Measurements from ENCODE around the gene EDN2. TPM values are rescaled to one million over a fixed set of nuclear protein-coding genes. Genes with fewer than 3 reads are reported as not detected.

The EDN2 gene
- total RNA-seq, 1 donor from 2014 or later = not detected

GRCh38 chr1:41523071-41523470 lies 38.6 kb upstream of the EDN2 start:
- Mint-ChIP-seq H3K27me3 (ENCODE audit: unreplicated experiment) (peaks cover 4% of the 10 kb centered on the region), H3K9me3 (ENCODE audit: unreplicated experiment) (peaks cover 13% of the 10 kb centered on the region), H3K36me3 (ENCODE audit: unreplicated experiment) (peaks cover 7% of the 10 kb centered on the region), H3K4me1 (ENCODE audit: low read depth, unreplicated experiment) (no peaks in the 10 kb centered on the region), H3K27ac (ENCODE audit: unreplicated experiment) (no peak overlapping the region), H3K4me3 (ENCODE audit: unreplicated experiment) (no peak overlapping the region)
- no peak for TF ChIP-seq CTCF (IDR thresholded peaks at IDR 0.05; ENCODE audit: partially characterized antibody, unreplicated experiment)
- no peak for DNase-seq

- H3K9me3 Mint-ChIP-seq (ENCODE audit: unreplicated experiment) = peaks cover 12% of the 10 kb centered on the region
- DNase-seq = no peak
- no peak for TF ChIP-seq CTCF (IDR thresholded peaks at IDR 0.05; ENCODE audit: partially characterized antibody, unreplicated experiment)
- H3K4me3 Mint-ChIP-seq (ENCODE audit: unreplicated experiment) = no peak overlapping the region
- H3K4me1 Mint-ChIP-seq (ENCODE audit: low read depth, unreplicated experiment) = peaks cover 3% of the 10 kb centered on the region
- peaks cover 6% of the 10 kb centered on the region for H3K27me3 Mint-ChIP-seq (ENCODE audit: unreplicated experiment)
- H3K27ac Mint-ChIP-seq (ENCODE audit: unreplicated experiment) = no peak overlapping the region
- H3K36me3 Mint-ChIP-seq (ENCODE audit: unreplicated experiment) = peaks cover 7% of the 10 kb centered on the region
Measured at GRCh38 chr1:41521766-41522165, 37.3 kb upstream of the EDN2 start.

GRCh38 chr1:41520951-41521752 lies 36.7 kb upstream of the EDN2 start:
- TF ChIP-seq CTCF (IDR thresholded peaks at IDR 0.05; ENCODE audit: partially characterized antibody, unreplicated experiment) = no peak
- DNase-seq = no peak
- Mint-ChIP-seq H3K27me3 (ENCODE audit: unreplicated experiment) (peaks cover 6% of the 10 kb centered on the region), H3K4me1 (ENCODE audit: low read depth, unreplicated experiment) (peaks cover 3% of the 10 kb centered on the region), H3K9me3 (ENCODE audit: unreplicated experiment) (peaks cover 10% of the 10 kb centered on the region), H3K4me3 (ENCODE audit: unreplicated experiment) (no peak overlapping the region), H3K36me3 (ENCODE audit: unreplicated experiment) (peaks cover 7% of the 10 kb centered on the region), H3K27ac (ENCODE audit: unreplicated experiment) (no peak overlapping the region)

- Mint-ChIP-seq H3K36me3 (ENCODE audit: unreplicated experiment) (peaks cover 7% of the 10 kb centered on the region), H3K9me3 (ENCODE audit: unreplicated experiment) (peaks cover 5% of the 10 kb centered on the region), H3K4me3 (ENCODE audit: unreplicated experiment) (no peak overlapping the region), H3K27ac (ENCODE audit: unreplicated experiment) (no peak overlapping the region), H3K4me1 (ENCODE audit: low read depth, unreplicated experiment) (peaks cover 6% of the 10 kb centered on the region), H3K27me3 (ENCODE audit: unreplicated experiment) (peaks cover 6% of the 10 kb centered on the region)
- no peak for DNase-seq
- TF ChIP-seq CTCF (IDR thresholded peaks at IDR 0.05; ENCODE audit: partially characterized antibody, unreplicated experiment) = no peak
Measured at GRCh38 chr1:41519667-41520066, 35.2 kb upstream of the EDN2 start.

GRCh38 chr1:41518471-41518870 lies 34.0 kb upstream of the EDN2 start:
- H3K4me1 Mint-ChIP-seq (ENCODE audit: low read depth, unreplicated experiment) = peaks cover 6% of the 10 kb centered on the region
- H3K36me3 Mint-ChIP-seq (ENCODE audit: unreplicated experiment) = peaks cover 7% of the 10 kb centered on the region

More at GRCh38 chr1:41518471-41518870, 34.0 kb upstream of the EDN2 start:
- H3K27me3 Mint-ChIP-seq (ENCODE audit: unreplicated experiment) = peaks cover 6% of the 10 kb centered on the region
- H3K9me3 Mint-ChIP-seq (ENCODE audit: unreplicated experiment) = peaks cover 7% of the 10 kb centered on the region
- no peak overlapping the region for H3K4me3 Mint-ChIP-seq (ENCODE audit: unreplicated experiment)
- H3K27ac Mint-ChIP-seq (ENCODE audit: unreplicated experiment) = no peak overlapping the region
- DNase-seq = no peak
- no peak for TF ChIP-seq CTCF (IDR thresholded peaks at IDR 0.05; ENCODE audit: partially characterized antibody, unreplicated experiment)
